ENCODE data around the gene C1orf159.

- no peak for TF ChIP-seq EZH2phosphoT487 (conservative IDR thresholded peaks at IDR 0.05; ENCODE audit: low read length)
- TF ChIP-seq, protein P1, sequence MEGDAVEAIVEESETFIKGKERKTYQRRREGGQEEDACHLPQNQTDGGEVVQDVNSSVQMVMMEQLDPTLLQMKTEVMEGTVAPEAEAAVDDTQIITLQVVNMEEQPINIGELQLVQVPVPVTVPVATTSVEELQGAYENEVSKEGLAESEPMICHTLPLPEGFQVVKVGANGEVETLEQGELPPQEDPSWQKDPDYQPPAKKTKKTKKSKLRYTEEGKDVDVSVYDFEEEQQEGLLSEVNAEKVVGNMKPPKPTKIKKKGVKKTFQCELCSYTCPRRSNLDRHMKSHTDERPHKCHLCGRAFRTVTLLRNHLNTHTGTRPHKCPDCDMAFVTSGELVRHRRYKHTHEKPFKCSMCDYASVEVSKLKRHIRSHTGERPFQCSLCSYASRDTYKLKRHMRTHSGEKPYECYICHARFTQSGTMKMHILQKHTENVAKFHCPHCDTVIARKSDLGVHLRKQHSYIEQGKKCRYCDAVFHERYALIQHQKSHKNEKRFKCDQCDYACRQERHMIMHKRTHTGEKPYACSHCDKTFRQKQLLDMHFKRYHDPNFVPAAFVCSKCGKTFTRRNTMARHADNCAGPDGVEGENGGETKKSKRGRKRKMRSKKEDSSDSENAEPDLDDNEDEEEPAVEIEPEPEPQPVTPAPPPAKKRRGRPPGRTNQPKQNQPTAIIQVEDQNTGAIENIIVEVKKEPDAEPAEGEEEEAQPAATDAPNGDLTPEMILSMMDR (IDR thresholded peaks at IDR 0.05; ENCODE audit: insufficient read depth, low read length, poor library complexity, severe bottlenecking), result no peak
These were observed 63.7 kb downstream of the C1orf159 start for GRCh38 chr1:1052003-1052840.
